Suppressor macrophage treated with lipopolysaccharide for 1 hour (primary cell): ENCODE measurements around the gene LHX6.

Experiments
- DNase-seq, 3 donors: peaks; one replicate each; pipeline ENCODE4 v3.0.0-alpha.2; 2020 to 2022

Gene LHX6

GRCh38 chr9:122190597-122191381, 38.0 kb downstream of the LHX6 start:
- DNase-seq = no peak

DNA sequence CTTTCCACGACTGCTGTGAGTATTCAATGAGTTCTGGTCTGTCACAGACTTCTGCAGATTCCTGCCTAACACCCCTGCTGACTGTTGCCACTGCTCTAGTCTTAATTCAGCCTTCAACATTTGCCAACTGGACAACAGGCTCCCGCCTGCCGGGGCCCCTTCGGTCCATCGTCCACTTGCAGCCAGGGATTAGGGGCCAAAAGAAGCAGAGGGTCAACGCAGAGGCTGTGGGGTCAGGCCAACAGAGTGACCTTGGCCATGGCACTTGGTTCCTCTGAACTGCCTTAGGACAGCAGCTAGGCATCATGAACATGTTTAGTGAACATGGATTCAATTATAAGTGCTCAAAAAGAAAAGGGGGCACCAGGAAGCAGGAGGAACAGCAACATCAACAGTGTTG, 40.4 kb downstream of the LHX6 start:
- no peak for DNase-seq

- DNase-seq = no peak
These were observed 41.8 kb downstream of the LHX6 start for GRCh38 chr9:122186777-122187470.

DNA sequence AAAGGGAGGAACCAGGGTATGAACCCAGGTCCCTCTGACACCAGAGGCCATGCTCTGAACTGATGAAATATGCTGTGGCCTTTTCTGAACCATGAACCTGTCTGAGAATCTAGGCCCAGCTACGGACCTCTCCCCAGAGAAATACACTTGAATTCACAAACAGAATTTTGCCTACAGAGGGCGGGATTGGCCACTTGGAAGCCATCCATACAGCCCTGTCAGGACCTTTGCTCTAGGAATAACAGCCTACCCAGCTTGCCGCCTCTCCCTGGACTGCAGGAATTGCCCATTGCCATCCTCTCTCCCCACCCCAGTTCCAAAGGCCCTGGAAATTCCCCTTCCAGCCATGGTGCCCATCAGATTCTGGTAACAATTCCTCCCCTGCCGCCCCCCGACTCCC, 42.5 kb downstream of the LHX6 start:
- DNase-seq = no peak

- DNase-seq = no peak
These were observed 44.2 kb downstream of the LHX6 start for GRCh38 chr9:122184551-122184950.

GRCh38 chr9:122183501-122183900, 45.3 kb downstream of the LHX6 start:
- no peak for DNase-seq

- no peak for DNase-seq
These were observed 48.1 kb downstream of the LHX6 start for GRCh38 chr9:122180633-122181032.

DNA sequence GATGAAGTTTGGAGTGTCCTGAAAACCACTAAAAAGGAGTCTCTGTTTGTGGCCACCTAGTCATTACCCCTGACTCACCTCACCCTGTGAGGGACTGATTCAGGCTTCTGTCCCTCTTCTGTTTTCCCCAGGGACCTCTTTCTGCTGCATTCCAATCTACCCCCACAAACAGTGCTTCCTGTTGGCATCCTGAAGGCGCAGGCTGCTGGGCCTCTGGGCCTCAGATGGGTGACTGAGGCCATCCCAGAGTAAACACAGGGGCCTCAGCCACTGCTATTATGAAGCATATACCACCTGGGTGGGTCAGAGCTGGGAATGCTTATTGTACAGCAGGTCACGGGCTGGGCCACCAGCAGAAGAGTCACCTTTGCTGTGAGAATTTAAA, 49.1 kb downstream of the LHX6 start:
- DNase-seq = no peak

GRCh38 chr9:122179054-122179689, 49.6 kb downstream of the LHX6 start:
- DNase-seq = no peak

GRCh38 chr9:122176916-122177315, 51.8 kb downstream of the LHX6 start:
- no peak for DNase-seq

DNA sequence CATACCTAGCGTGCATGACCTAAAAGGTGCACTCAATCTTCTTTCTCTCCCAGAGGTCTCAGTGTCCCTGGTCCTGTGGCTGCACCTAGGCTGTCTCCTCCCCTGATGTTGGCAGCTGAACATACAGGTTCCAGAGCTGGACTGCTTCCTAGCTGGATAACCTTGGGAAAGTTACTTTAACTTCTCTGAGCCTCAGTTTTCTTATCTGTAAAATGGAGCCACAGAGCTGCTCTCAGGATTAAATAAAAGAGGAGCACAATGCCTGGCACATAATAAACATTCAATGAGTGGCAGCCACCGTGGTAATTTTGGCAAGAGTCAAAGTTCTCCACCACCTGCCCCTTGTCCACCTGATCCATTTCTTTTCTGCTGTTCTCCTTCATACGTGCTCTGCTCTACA, 55.1 kb downstream of the LHX6 start:
- DNase-seq = no peak

DNA sequence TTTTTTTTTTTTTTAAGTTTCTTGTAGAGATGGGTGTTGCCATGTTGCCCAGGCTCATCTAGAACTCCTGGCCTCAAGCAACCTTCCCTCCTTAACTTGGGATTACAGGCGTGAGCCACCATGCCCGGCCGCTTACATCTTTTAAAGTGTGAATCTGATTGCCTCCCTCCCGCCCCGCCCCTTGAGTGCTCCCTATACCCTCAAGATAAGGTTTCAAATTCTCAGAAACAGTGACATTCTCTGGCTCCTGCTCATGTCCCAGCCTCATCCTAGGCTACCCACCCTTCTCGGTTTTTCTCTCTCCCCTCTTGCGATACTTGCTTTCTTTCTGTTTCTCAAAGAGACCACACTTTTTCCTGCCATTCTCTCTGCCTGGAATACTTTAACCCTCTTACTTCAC, 56.6 kb downstream of the LHX6 start:
- no peak for DNase-seq

- DNase-seq = peak in 1 of 3 donors; percentile 28
These were observed 60.4 kb downstream of the LHX6 start for GRCh38 chr9:122168356-122168755.

DNA sequence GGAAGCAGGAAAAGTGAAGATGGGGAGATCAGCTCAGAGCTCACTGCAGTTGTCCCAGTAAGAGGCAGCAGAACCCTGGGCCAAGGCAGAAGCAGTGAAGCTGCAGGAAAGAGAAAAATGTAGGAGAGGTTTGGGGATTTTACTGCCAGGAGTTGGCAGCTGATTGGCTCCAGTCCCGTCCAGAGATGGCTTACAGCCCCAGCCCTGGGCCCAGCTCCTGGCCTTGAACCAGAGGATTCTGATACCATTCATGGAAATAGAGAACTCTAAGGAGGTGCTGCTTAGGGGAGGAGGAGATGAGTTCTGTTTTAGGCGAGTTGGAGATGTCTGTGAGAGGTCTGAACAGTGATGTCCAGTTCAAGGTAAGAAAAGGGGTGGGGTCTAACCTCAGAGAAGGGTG, 64.5 kb downstream of the LHX6 start:
- no peak for DNase-seq

DNA sequence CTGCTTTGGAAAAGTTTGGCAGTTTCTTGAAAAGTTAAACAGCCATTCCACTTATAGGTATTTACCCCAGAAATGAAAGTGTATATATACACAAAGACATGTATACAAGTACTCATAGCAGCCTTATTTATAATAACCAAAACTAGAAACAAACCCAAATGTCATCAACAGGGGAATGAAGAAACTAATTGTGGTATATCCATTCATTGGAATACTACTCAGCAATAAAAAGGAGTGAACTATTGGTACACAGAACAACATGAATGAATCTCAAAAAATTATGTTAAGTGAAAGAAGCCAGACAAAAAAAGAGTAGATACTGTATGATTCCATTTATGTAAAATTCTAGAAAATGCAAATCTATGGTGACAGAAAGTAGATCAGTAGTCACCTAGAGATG, 66.3 kb downstream of the LHX6 start:
- DNase-seq = no peak

GRCh38 chr9:122159925-122160246, 68.9 kb downstream of the LHX6 start:
- DNase-seq = no peak

DNA sequence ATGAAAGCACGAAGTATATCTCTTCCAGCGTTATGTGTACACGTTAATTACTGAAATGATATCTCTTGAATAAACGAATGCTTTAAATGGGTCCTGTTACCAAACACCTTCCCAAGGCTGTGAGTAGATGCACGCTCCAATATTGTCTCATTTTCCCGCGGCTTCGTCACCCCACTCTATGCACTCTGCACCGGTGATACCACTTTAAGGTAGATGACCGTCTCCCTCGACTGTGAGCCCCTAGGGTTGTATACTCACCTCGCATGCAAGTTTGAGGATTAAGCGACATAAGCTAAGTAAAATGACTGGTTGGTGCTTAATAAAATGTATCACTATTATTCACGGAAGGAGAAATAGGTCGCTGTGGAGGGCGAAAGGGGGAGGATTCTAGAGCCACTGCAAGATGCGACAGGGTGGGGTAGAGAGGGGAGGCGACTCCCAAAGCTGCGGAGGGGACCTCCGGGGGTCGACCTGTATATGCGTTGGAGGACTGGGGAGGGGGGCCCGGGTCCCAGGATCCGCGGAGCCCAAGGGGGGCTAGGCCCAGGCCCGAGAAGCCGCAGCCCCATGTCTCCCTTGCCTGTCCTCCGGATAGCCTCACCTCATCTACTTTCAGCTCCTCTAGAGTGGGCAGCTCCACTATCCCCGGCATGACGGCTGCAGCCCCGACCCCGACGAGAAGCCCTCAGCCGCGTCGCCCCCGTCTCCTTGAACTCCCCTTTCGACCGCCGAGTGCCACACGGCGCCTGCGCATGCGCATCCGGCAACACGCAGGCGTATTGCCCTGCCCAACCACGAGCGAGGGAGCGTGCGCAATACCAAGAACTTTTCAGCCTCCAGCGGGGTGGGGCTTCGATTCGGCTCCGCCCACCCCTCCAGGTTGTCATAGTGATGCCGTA, 69.5 kb downstream of the LHX6 start, which contains the start of the genes MORN5 and NDUFA8:
Gene MORN5 (plus strand): TSS at position 883 of the 899 bp plus-strand sequence. CDS start 65 bp downstream, outside the sequence.
Gene NDUFA8 (minus strand): TSS at position 754 of the 899 bp plus-strand sequence. CDS start 102 bp downstream, at position 652.
- peak; percentile 99 for DNase-seq

- peak; percentile 47 to 53 (median 47) for DNase-seq
These were observed 70.6 kb downstream of the LHX6 start for GRCh38 chr9:122158202-122158601.

DNA sequence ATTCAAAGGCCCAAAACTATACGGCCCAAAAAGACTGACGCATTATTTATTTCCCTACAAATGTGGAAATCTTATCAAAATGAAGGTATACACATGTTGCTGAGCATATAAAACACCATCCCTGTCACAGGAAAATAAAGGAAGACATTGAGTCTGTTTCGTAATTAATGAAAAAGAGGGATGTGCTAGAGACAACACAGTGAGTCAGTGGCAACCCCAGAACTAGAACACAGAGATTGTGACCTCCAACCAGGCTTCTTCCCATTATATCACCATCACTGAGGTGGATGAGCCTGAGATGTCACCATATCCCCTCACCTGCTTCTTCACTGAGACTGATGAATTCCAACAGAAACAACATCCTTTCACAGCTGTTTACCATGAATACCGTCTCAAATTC, 73.0 kb downstream of the LHX6 start:
- DNase-seq = peak; percentile 54 to 74 (median 69)
